Activated naive CD8-positive, alpha-beta T cell (primary cell): ENCODE results near the gene TIAM1.
A peak's percentile ranks its signal among the peaks of the same experiment; 100 is the strongest.

Experiments used
- H3K27ac Mint-ChIP-seq: one replicate; pipeline ENCODE4 v1.8.0; 2021; ENCODE audit warnings: mixed read lengths
- H3K27me3 Mint-ChIP-seq: one replicate; pipeline ENCODE4 v1.8.0; 2021; ENCODE audit warnings: mixed read lengths
- H3K36me3 Mint-ChIP-seq: one replicate; pipeline ENCODE4 v1.8.0; 2021; ENCODE audit warnings: mixed read lengths
- H3K4me1 Mint-ChIP-seq: one replicate; pipeline ENCODE4 v1.8.0; 2021; ENCODE audit warnings: low read depth, mixed read lengths
- H3K4me3 Mint-ChIP-seq: one replicate; pipeline ENCODE4 v1.8.0; 2021; ENCODE audit warnings: mild to moderate bottlenecking, mixed read lengths
- H3K9me3 Mint-ChIP-seq: one replicate; pipeline ENCODE4 v1.8.0; 2021; ENCODE audit warnings: low read depth, mixed read lengths

The TIAM1 gene

DNA sequence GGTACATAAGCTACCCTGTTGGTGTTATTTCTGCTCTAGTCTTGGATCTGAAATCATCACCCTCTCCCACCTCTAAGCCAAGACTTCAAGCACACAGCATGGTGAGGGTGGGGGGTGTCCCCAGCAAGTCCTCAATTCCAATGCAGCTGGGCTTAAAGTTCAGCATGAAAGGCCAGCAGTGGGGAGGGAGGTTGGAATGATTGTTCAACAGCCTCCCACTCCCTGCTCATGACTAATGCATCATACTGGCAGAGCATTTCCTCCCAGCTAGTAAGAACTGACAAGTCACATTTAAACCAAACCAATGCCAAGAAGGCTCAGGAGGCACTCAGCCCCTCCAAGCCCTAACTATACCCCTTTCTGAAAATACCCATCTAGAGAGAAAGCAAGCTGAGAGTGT is 50.1 kb downstream of the TIAM1 start:
- Mint-ChIP-seq H3K4me3 (peak overlapping the region; percentile 68), H3K9me3 (no peaks in the 10 kb centered on the region), H3K4me1 (peaks cover 30% of the 10 kb centered on the region), H3K36me3 (peaks cover 8% of the 10 kb centered on the region), H3K27ac (peak overlapping the region; percentile 91), H3K27me3 (no peaks in the 10 kb centered on the region)

DNA sequence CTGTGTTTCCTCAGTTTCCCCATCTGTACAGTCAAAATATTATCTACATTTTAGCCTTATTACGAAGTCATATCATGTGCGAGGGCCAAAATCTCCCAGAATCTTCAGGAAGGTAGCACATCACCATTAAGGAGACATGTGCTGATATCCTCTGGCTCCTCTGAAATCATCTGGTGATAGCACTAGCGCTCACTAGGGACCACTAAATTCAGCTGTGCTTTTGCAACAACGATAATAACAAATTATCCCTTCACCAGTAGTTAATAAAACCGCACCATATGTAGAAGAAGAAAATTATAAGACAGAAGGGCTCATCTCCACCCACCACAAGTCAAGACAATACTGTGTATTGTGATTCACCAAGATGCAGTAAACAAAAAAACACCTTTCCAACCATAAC is 53.3 kb downstream of the TIAM1 start:
- Mint-ChIP-seq H3K4me1 (peaks cover 27% of the 10 kb centered on the region), H3K9me3 (peaks cover 12% of the 10 kb centered on the region), H3K4me3 (no peak overlapping the region), H3K36me3 (peaks cover 19% of the 10 kb centered on the region), H3K27me3 (no peaks in the 10 kb centered on the region), H3K27ac (no peak overlapping the region)

- Mint-ChIP-seq H3K4me1 (peaks cover 29% of the 10 kb centered on the region), H3K27me3 (no peaks in the 10 kb centered on the region), H3K9me3 (peaks cover 12% of the 10 kb centered on the region), H3K4me3 (no peak overlapping the region), H3K27ac (no peak overlapping the region), H3K36me3 (peaks cover 19% of the 10 kb centered on the region)
Observed at GRCh38 chr21:31289702-31290101, 54.4 kb downstream of the TIAM1 start.

GRCh38 chr21:31288191-31288590 is 55.9 kb downstream of the TIAM1 start:
- H3K4me1 Mint-ChIP-seq: peaks cover 26% of the 10 kb centered on the region
- H3K36me3 Mint-ChIP-seq: peaks cover 16% of the 10 kb centered on the region
- no peak overlapping the region for H3K4me3 Mint-ChIP-seq
- H3K9me3 Mint-ChIP-seq: peaks cover 12% of the 10 kb centered on the region
- H3K27ac Mint-ChIP-seq: no peak overlapping the region
- H3K27me3 Mint-ChIP-seq: no peaks in the 10 kb centered on the region

GRCh38 chr21:31287201-31287600 is 56.9 kb downstream of the TIAM1 start:
- Mint-ChIP-seq H3K36me3 (peaks cover 16% of the 10 kb centered on the region), H3K4me3 (no peak overlapping the region), H3K27me3 (no peaks in the 10 kb centered on the region), H3K9me3 (peaks cover 12% of the 10 kb centered on the region), H3K27ac (peak overlapping the region; percentile 6), H3K4me1 (peaks cover 34% of the 10 kb centered on the region)

- Mint-ChIP-seq H3K36me3 (peaks cover 12% of the 10 kb centered on the region), H3K27ac (no peak overlapping the region)
Observed at GRCh38 chr21:31286621-31287020, 57.4 kb downstream of the TIAM1 start.

GRCh38 chr21:31284797-31285397 is 59.2 kb downstream of the TIAM1 start:
- H3K4me3 Mint-ChIP-seq: no peak overlapping the region
- peaks cover 33% of the 10 kb centered on the region for H3K4me1 Mint-ChIP-seq
- peaks cover 12% of the 10 kb centered on the region for H3K9me3 Mint-ChIP-seq
- peak overlapping the region; percentile 73 for H3K27ac Mint-ChIP-seq
- no peaks in the 10 kb centered on the region for H3K27me3 Mint-ChIP-seq
- peaks cover 15% of the 10 kb centered on the region for H3K36me3 Mint-ChIP-seq

More at GRCh38 chr21:31286621-31287020, 57.4 kb downstream of the TIAM1 start:
- peaks cover 34% of the 10 kb centered on the region for H3K4me1 Mint-ChIP-seq
- H3K4me3 Mint-ChIP-seq: no peak overlapping the region
- peaks cover 12% of the 10 kb centered on the region for H3K9me3 Mint-ChIP-seq
- no peaks in the 10 kb centered on the region for H3K27me3 Mint-ChIP-seq

DNA sequence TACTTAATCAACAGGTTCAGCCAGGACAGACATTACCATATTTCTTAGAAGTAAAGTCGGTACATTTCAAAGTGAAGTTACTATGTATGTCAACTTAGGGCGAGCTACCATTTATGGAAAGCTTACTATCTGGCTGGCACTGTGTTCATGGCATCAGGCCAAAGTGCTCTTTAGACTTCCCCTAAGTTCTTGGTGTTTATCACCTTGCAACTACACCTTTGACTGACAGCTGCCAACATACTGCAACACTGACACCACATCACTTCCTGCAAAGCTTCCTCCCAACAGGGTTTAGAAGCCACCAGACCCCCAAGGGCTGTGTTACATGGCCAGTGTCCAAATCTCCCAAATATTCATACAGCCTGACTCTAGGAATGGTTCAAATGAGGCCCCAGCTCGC is 61.0 kb downstream of the TIAM1 start:
- Mint-ChIP-seq H3K27me3 (no peaks in the 10 kb centered on the region), H3K36me3 (peaks cover 11% of the 10 kb centered on the region), H3K9me3 (peaks cover 7% of the 10 kb centered on the region), H3K27ac (peak overlapping the region; percentile 81), H3K4me1 (peaks cover 37% of the 10 kb centered on the region), H3K4me3 (peak overlapping the region; percentile 28)

GRCh38 chr21:31282095-31282709 is 61.9 kb downstream of the TIAM1 start:
- peaks cover 8% of the 10 kb centered on the region for H3K36me3 Mint-ChIP-seq
- H3K9me3 Mint-ChIP-seq: peaks cover 1% of the 10 kb centered on the region
- peaks cover 37% of the 10 kb centered on the region for H3K4me1 Mint-ChIP-seq
- peak overlapping the region; percentile 81 for H3K27ac Mint-ChIP-seq
- H3K4me3 Mint-ChIP-seq: peak overlapping the region; percentile 28
- no peaks in the 10 kb centered on the region for H3K27me3 Mint-ChIP-seq

GRCh38 chr21:31281561-31281960 is 62.5 kb downstream of the TIAM1 start:
- peak overlapping the region; percentile 6 for H3K27ac Mint-ChIP-seq
- peaks cover 7% of the 10 kb centered on the region for H3K36me3 Mint-ChIP-seq
- peaks cover 37% of the 10 kb centered on the region for H3K4me1 Mint-ChIP-seq
- no peak overlapping the region for H3K4me3 Mint-ChIP-seq
- no peaks in the 10 kb centered on the region for H3K9me3 Mint-ChIP-seq
- H3K27me3 Mint-ChIP-seq: no peaks in the 10 kb centered on the region

DNA sequence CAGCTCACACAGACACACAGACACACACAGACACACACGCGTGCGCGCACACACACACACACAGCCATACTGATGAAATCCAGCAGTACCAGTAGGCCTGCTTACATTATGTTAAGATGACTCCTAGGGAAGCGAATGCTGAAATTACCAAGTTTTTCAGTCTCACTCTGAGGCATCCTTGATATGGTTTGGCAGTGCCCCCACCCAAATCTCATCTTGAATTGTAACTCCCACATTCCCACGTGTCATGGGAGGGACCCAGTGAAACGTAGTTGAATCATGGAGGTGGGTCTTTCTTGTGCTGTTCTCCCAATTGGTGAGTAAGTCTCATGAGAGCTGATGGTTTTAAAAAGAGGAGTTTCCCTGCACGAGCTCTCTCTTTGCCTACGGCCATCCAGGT is 64.1 kb downstream of the TIAM1 start:
- H3K27ac Mint-ChIP-seq: peak overlapping the region; percentile 8
- peaks cover 7% of the 10 kb centered on the region for H3K36me3 Mint-ChIP-seq
- H3K4me1 Mint-ChIP-seq: peaks cover 36% of the 10 kb centered on the region
- no peak overlapping the region for H3K4me3 Mint-ChIP-seq
- no peaks in the 10 kb centered on the region for H3K27me3 Mint-ChIP-seq
- no peaks in the 10 kb centered on the region for H3K9me3 Mint-ChIP-seq

DNA sequence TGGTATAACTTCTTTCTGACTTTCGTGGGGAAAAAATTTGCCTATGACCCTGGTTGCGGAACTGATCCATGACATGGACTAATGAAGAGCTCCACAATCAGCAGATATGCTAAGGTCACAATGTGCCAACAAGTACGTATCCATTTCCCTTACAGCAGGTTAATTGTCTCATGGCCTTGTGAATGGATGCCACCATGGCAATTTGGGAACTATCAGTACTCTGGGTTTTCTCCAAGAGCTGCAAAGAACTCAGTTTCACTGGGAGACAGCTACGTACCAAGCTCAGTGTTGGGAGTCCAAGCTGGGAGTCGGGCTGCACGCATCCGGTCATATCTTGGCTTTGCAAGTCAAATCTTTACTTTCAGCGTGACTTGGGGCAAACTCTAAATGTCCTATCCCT is 64.8 kb downstream of the TIAM1 start:
- Mint-ChIP-seq H3K4me3 (no peak overlapping the region), H3K36me3 (peaks cover 7% of the 10 kb centered on the region), H3K4me1 (peaks cover 32% of the 10 kb centered on the region), H3K27ac (no peak overlapping the region), H3K27me3 (no peaks in the 10 kb centered on the region), H3K9me3 (no peaks in the 10 kb centered on the region)

- no peak overlapping the region for H3K4me3 Mint-ChIP-seq
- H3K9me3 Mint-ChIP-seq: no peaks in the 10 kb centered on the region
- H3K27ac Mint-ChIP-seq: no peak overlapping the region
- H3K4me1 Mint-ChIP-seq: peaks cover 27% of the 10 kb centered on the region
- no peaks in the 10 kb centered on the region for H3K27me3 Mint-ChIP-seq
- peaks cover 7% of the 10 kb centered on the region for H3K36me3 Mint-ChIP-seq
Observed at GRCh38 chr21:31278511-31279130, 65.4 kb downstream of the TIAM1 start.

- Mint-ChIP-seq H3K4me1 (peaks cover 26% of the 10 kb centered on the region), H3K27ac (no peak overlapping the region), H3K27me3 (no peaks in the 10 kb centered on the region), H3K4me3 (no peak overlapping the region), H3K9me3 (no peaks in the 10 kb centered on the region), H3K36me3 (peaks cover 6% of the 10 kb centered on the region)
Observed at GRCh38 chr21:31276663-31277062, 67.4 kb downstream of the TIAM1 start.

DNA sequence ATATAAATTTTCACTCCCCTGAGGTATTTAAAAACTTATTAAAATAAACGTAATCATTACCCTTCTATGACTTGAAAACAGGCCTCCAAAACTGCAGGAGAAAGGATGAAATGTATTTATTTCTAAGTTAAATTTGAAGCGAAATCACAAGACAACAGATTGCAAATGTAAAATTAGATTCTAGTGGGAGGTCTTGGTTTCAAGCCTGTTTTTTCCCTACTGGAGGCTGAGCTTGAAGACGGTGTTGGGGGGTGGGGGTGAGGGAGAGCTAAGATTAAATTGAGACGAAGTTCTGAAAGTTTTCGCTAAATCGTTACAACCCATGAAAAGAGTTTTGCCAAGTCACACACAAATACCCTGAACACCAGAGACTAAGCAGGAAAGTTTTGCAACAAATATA is 68.2 kb downstream of the TIAM1 start:
- H3K4me3 Mint-ChIP-seq: no peak overlapping the region
- peaks cover 24% of the 10 kb centered on the region for H3K4me1 Mint-ChIP-seq
- H3K27me3 Mint-ChIP-seq: no peaks in the 10 kb centered on the region
- no peak overlapping the region for H3K27ac Mint-ChIP-seq
- H3K36me3 Mint-ChIP-seq: peaks cover 6% of the 10 kb centered on the region
- no peaks in the 10 kb centered on the region for H3K9me3 Mint-ChIP-seq
